Large intestine (tissue), 3 donors: ENCODE data around the gene KDM4C. TPM values are rescaled to one million over a fixed set of nuclear protein-coding genes. Genes with fewer than 3 reads are reported as not detected.

Experiments
- DNase-seq, 2 donors: peaks; one replicate each; pipeline versions ENCODE4 v3.0.0 to v3.0.0-alpha.2; 2013
- H3K27ac ChIP-seq: one replicate; pipeline ENCODE4 v1.5.1; 2013; ENCODE audit warnings: low read length
- H3K27me3 ChIP-seq: 2 replicates; pipeline ENCODE4 v1.6.1; 2013; ENCODE audit warnings: low read length; ENCODE audit not compliant: control insufficient read depth, insufficient read depth
- H3K36me3 ChIP-seq: 2 replicates; pipeline ENCODE4 v1.6.1; 2013; ENCODE audit warnings: low read length; ENCODE audit not compliant: control insufficient read depth, insufficient read depth
- H3K4me1 ChIP-seq: one replicate; pipeline ENCODE4 v1.6.1; 2013; ENCODE audit warnings: low read length; ENCODE audit not compliant: control insufficient read depth, insufficient read depth
- H3K4me3 ChIP-seq: one replicate; pipeline ENCODE4 v1.5.1; 2013; ENCODE audit warnings: low read length
- H3K9me3 ChIP-seq: one replicate; pipeline ENCODE4 v1.6.1; 2013; ENCODE audit warnings: mild to moderate bottlenecking, low read depth, low read length, moderate library complexity; ENCODE audit not compliant: control insufficient read depth
- WGBS: methylation state at CpG from one replicate; pipeline ENCODE4 v1.1.5; 2013; ENCODE audit warnings: low lambda C conversion rate; ENCODE audit not compliant: insufficient coverage; 5-methylcytosine and 5-hydroxymethylcytosine counted together
- polyA plus RNA-seq: library from polyadenylated mRNA; unstranded; fragments of 120-200 nt; gene quantifications from one replicate; pipeline ENCODE4 v1.2.1, GENCODE V29; 2013

Gene KDM4C
- polyA plus RNA-seq, 1 donor, result 27.2 TPM

GRCh38 chr9:6897207-6897822 is 139.5 kb downstream of the KDM4C start:
- no peaks in the 10 kb centered on the region for H3K27me3 ChIP-seq
- 50% methylated on average over 1 of the region's 1 CpG for WGBS
- DNase-seq, result no peak
- no peak overlapping the region for H3K4me3 ChIP-seq
- no peak overlapping the region for H3K27ac ChIP-seq
- H3K9me3 ChIP-seq, result no peaks in the 10 kb centered on the region
- peaks cover 11% of the 10 kb centered on the region for H3K36me3 ChIP-seq
- peaks cover 28% of the 10 kb centered on the region for H3K4me1 ChIP-seq

- DNase-seq, result peak; percentile 37 to 69
- Histone ChIP-seq H3K9me3 (no peaks in the 10 kb centered on the region), H3K27ac (no peak overlapping the region), H3K36me3 (peaks cover 11% of the 10 kb centered on the region), H3K4me1 (peaks cover 28% of the 10 kb centered on the region), H3K27me3 (no peaks in the 10 kb centered on the region), H3K4me3 (no peak overlapping the region)
- no CpG with 5 or more reads among the region's 7 CpGs for WGBS
These were observed 140.1 kb downstream of the KDM4C start for GRCh38 chr9:6897898-6898302.

DNA sequence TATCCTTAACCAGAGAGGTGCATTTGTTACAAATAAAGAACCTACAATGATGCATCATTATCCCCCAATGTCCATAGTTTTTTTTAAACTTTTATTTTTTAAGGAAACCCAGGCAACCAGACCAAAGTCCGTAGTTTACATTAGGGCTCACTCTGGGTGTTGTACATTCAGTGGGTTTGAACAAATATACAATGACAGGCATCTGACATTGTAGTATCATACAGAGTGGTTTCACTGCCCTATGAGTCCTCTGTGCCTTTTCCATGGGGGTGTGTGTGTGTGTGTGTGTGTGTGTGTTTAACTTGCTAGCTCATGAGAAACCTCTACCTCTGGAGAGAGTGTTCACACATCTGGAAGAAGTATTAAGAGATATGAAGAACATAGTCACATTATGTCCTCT is 141.5 kb downstream of the KDM4C start:
- no peak overlapping the region for H3K27ac ChIP-seq
- H3K4me3 ChIP-seq, result no peak overlapping the region
- H3K27me3 ChIP-seq, result no peaks in the 10 kb centered on the region
- H3K9me3 ChIP-seq, result no peaks in the 10 kb centered on the region
- DNase-seq, result peak; percentile 32 to 65
- H3K36me3 ChIP-seq, result peaks cover 5% of the 10 kb centered on the region
- H3K4me1 ChIP-seq, result peaks cover 28% of the 10 kb centered on the region
- WGBS, result no CpG with 5 or more reads among the region's 1 CpG

DNA sequence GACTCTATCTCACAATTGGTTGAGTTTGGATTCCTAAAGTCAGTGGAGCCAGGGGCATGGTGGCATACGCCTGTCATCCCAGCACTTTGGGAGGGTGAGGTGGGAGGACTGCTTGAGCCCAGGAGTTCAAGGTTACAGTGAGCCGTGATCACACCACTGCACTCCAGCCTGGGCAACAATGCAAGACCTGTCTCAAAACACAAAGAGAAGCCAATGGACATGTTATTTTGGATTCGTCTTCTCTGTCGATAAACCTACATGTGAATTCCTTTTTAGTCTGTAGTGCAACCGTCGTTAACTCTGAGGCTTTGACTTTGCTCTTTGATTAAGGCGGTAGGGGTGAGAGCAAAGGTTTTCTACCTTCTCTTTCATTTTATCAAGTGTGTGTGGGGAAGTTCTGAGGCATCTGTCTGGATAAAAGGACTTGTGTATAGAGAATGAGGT is 142.7 kb downstream of the KDM4C start:
- no peaks in the 10 kb centered on the region for H3K27me3 ChIP-seq
- H3K4me1 ChIP-seq, result peaks cover 28% of the 10 kb centered on the region
- H3K9me3 ChIP-seq, result no peaks in the 10 kb centered on the region
- H3K36me3 ChIP-seq, result peaks cover 2% of the 10 kb centered on the region
- peak; percentile 26 to 79 for DNase-seq
- peak overlapping the region; percentile 11 for H3K27ac ChIP-seq
- 28% methylated on average over 4 of the region's 7 CpGs for WGBS
- no peak overlapping the region for H3K4me3 ChIP-seq

DNA sequence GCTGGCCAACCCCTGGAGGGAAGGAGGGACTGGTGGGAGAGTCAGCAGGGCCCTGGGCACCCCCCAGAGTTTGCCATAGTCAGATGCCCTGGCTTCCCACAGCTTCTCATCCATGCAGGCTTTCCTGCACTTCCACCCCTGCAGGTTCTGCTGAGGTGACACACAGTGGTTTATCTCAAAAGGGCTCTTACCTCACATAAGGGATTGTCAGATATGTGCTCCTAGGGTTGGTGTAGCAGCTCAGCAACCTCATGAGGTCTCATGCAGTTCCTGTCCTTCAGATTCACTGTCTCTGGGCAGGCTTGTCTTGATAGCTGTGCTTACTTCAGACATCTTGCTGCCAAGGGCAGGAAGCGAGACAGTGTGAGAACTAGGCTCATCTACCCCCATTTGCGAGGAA is 143.4 kb downstream of the KDM4C start:
- DNase-seq, result peak; percentile 33 to 64
- Histone ChIP-seq H3K36me3 (peaks cover 2% of the 10 kb centered on the region), H3K4me1 (peaks cover 28% of the 10 kb centered on the region), H3K4me3 (no peak overlapping the region), H3K27ac (no peak overlapping the region), H3K9me3 (no peaks in the 10 kb centered on the region), H3K27me3 (no peaks in the 10 kb centered on the region)
- no CpG with 5 or more reads among the region's 2 CpGs for WGBS

- Histone ChIP-seq H3K27ac (no peak overlapping the region), H3K4me1 (peaks cover 23% of the 10 kb centered on the region), H3K4me3 (no peak overlapping the region), H3K9me3 (no peaks in the 10 kb centered on the region), H3K36me3 (peaks cover 2% of the 10 kb centered on the region), H3K27me3 (no peaks in the 10 kb centered on the region)
- no peak for DNase-seq
- WGBS, result no CpG with 5 or more reads among the region's 5 CpGs
These were observed 144.7 kb downstream of the KDM4C start for GRCh38 chr9:6902423-6902822.

GRCh38 chr9:6904371-6904770 is 146.6 kb downstream of the KDM4C start:
- WGBS, result no CpG with 5 or more reads among the region's 2 CpGs
- no peak overlapping the region for H3K27ac ChIP-seq

GRCh38 chr9:6905850-6906375 is 148.1 kb downstream of the KDM4C start:
- Histone ChIP-seq H3K27ac (no peak overlapping the region), H3K36me3 (peaks cover 2% of the 10 kb centered on the region), H3K27me3 (no peaks in the 10 kb centered on the region), H3K4me1 (peaks cover 9% of the 10 kb centered on the region), H3K9me3 (no peaks in the 10 kb centered on the region), H3K4me3 (no peak overlapping the region)
- no CpG with 5 or more reads among the region's 6 CpGs for WGBS
- DNase-seq, result no peak

More at GRCh38 chr9:6904371-6904770, 146.6 kb downstream of the KDM4C start:
- H3K4me1 ChIP-seq, result peaks cover 22% of the 10 kb centered on the region
- DNase-seq, result no peak
- H3K36me3 ChIP-seq, result peaks cover 2% of the 10 kb centered on the region
- no peaks in the 10 kb centered on the region for H3K9me3 ChIP-seq
- H3K27me3 ChIP-seq, result no peaks in the 10 kb centered on the region
- H3K4me3 ChIP-seq, result no peak overlapping the region

DNA sequence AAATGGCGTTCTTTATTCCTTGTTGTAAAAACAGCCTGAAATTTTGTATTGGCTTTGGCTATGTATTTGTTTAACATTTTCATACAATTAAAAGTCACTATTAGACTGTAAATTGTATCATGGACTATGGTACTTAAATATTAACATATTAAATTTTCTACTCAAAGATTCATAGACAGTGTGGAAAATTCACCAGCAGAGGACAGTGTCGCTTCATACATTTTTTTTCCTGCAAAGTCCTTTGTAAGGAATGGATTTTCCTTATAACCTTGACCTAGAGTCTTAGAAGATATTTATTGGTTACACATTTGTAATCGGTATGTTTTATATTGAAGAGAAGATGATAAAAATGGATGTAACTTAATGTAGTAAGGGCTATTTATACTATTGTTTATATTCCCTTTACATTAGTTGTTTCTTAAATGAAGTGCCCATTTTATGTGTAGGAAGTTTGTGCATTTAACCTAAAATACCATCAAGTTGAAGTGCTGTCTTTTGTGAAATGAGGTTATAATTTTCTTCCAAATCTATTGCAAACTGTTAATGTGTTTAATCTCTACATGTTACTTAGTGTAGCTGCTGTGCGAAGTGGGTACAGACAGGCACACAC is 150.1 kb downstream of the KDM4C start:
- Histone ChIP-seq H3K27me3 (no peaks in the 10 kb centered on the region), H3K4me3 (no peak overlapping the region), H3K4me1 (no peaks in the 10 kb centered on the region), H3K9me3 (no peaks in the 10 kb centered on the region), H3K27ac (no peak overlapping the region), H3K36me3 (peaks cover 2% of the 10 kb centered on the region)
- no peak for DNase-seq
- 73% methylated on average over 3 of the region's 4 CpGs for WGBS

DNA sequence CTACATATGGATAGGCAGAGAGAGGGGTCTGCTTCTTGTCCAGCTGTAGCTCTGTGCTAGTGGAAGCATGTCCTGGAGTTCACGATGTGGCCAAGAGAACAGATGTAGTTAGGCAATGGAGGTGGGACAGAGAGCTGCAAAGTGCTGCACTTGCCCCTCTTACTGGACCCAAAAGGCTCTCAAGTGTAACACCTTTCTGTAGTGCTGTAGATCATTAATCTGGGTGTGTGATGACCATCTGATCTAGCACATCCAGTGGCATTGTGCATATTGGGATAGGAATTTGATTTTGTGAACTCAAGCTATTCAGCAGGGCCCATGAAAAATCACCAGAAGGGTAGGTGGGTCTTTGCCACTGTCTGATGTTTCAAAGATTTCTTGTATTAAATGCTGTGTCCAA is 151.4 kb downstream of the KDM4C start:
- H3K27ac ChIP-seq, result no peak overlapping the region
- no peak overlapping the region for H3K4me3 ChIP-seq
- WGBS, result no CpG with 5 or more reads among the region's 1 CpG
- H3K4me1 ChIP-seq, result no peaks in the 10 kb centered on the region
- H3K27me3 ChIP-seq, result no peaks in the 10 kb centered on the region
- no peak for DNase-seq
- H3K9me3 ChIP-seq, result no peaks in the 10 kb centered on the region
- H3K36me3 ChIP-seq, result peaks cover 2% of the 10 kb centered on the region
